ENCODE results near the gene CD37. TPM values are rescaled to one million over a fixed set of nuclear protein-coding genes. Genes with fewer than 3 reads are reported as not detected.

The CD37 gene
- total and polyA plus RNA-seq, 11 donors = 1.4 to 45.2 (median 3.9) TPM

DNA sequence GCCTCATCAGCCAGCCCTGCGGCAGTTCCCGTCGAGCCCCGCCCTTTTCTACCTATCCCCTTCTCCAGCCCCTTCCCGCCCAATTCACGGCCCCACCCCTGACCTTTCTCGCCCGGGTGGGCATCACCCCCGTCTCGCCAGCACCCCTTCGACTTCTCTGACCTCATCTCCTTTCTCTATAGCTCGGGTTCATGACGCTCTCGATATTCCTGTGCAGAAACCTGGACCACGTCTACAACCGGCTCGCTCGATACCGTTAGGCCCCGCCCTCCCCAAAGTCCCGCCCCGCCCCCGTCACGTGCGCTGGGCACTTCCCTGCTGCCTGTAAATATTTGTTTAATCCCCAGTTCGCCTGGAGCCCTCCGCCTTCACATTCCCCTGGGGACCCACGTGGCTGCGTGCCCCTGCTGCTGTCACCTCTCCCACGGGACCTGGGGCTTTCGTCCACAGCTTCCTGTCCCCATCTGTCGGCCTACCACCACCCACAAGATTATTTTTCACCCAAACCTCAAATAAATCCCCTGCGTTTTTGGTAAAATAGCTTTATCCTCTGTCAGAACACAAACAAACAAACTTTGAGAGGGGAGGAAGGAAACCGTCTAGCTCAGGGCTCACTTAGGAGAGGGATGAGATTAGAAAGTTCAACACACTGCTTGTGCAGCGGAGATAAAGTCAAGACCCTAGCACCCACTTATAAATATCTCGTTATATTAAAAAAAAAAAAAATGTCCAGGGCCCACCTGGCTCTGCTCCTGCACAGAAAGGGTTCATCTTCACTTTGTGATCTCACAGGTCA lies 5.1 kb downstream of the CD37 start:
- H3K9me3 ChIP-seq = no peaks in the 10 kb centered on the region
- peak; percentile 75 to 85 (median 82) for DNase-seq
- no peaks in the 10 kb centered on the region for H3K27me3 ChIP-seq
- peaks cover 0 to 44% (median 21%) of the 10 kb centered on the region in 12 donors for H3K4me1 ChIP-seq
- 22 to 39% (median 32%) methylated on average over 36 of the region's 36 CpGs for WGBS, 4 donors
- H3K4me3 ChIP-seq = peak overlapping the region in 11 of 12 donors; percentile 14 to 60 (median 51)
- intact Hi-C loops (cut with DNase I) = no loop called here
- peaks cover 0 to 58% (median 43%) of the 10 kb centered on the region in 9 donors for H3K36me3 ChIP-seq
- peak overlapping the region; percentile 33 to 89 (median 78) for H3K27ac ChIP-seq
- peak; percentile 5 to 32 (median 22) for ATAC-seq
- TF ChIP-seq, protein P1, sequence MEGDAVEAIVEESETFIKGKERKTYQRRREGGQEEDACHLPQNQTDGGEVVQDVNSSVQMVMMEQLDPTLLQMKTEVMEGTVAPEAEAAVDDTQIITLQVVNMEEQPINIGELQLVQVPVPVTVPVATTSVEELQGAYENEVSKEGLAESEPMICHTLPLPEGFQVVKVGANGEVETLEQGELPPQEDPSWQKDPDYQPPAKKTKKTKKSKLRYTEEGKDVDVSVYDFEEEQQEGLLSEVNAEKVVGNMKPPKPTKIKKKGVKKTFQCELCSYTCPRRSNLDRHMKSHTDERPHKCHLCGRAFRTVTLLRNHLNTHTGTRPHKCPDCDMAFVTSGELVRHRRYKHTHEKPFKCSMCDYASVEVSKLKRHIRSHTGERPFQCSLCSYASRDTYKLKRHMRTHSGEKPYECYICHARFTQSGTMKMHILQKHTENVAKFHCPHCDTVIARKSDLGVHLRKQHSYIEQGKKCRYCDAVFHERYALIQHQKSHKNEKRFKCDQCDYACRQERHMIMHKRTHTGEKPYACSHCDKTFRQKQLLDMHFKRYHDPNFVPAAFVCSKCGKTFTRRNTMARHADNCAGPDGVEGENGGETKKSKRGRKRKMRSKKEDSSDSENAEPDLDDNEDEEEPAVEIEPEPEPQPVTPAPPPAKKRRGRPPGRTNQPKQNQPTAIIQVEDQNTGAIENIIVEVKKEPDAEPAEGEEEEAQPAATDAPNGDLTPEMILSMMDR (IDR thresholded peaks at IDR 0.05) = no peak
- TF ChIP-seq POLR2A (IDR thresholded peaks at IDR 0.05) = no peak

DNA sequence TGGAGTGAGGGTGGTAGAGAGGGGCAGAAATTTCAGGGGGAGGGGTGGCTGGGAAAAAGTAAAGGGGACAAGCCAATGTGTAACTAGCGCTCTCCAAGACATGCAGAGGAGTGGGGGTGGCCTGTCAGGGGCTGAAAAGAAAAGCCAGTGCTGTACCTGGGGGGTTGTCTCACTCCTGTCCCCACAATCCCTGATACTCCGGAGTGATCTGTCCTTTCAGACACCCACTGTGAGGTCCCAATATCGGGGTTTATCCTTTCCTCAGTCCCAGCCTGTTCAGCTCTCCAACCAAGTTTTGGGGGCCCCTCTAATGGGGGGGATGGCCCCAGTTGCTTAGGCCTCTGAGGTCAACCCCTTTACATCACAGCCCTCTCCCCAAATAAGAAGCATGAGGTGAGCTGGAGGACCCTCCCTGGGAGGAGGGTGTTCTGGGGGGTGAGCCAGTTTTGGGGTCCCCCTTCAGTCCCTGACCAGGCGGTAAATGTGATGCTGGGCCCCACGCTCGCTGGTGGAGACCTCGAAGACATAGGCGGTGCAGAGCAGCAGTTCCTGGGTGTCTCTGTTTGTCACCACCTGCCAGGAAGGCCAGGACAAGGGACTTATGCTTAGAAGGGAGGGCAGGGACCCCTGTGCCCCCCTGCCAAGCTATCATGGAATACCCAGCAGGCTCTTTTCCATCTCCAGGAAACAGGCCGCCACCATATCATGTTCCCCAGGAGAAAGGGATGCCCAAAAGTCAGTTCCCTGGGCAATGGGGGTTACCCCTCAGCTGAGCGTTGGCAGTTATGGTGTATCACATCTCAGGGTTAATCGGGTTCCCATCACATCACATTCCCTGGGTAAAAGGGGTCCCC lies 5.9 kb downstream of the CD37 start:
- Histone ChIP-seq H3K36me3 (peaks cover 0 to 63% (median 51%) of the 10 kb centered on the region in 9 donors), H3K9me3 (no peaks in the 10 kb centered on the region), H3K4me1 (peaks cover 0 to 40% (median 21%) of the 10 kb centered on the region in 12 donors), H3K27ac (peak overlapping the region in 10 of 12 donors; percentile 3 to 89 (median 74)), H3K4me3 (no peak overlapping the region), H3K27me3 (no peaks in the 10 kb centered on the region)
- WGBS, 4 donors = 87 to 94% (median 92%) methylated on average over 6 to 11 of the region's 11 CpGs
- ATAC-seq = no peak
- intact Hi-C loops (cut with DNase I) = no loop called here
- no peak for TF ChIP-seq POLR2A (IDR thresholded peaks at IDR 0.05)
- TF ChIP-seq, protein P1 (IDR thresholded peaks at IDR 0.05) = no peak
- DNase-seq = no peak

DNA sequence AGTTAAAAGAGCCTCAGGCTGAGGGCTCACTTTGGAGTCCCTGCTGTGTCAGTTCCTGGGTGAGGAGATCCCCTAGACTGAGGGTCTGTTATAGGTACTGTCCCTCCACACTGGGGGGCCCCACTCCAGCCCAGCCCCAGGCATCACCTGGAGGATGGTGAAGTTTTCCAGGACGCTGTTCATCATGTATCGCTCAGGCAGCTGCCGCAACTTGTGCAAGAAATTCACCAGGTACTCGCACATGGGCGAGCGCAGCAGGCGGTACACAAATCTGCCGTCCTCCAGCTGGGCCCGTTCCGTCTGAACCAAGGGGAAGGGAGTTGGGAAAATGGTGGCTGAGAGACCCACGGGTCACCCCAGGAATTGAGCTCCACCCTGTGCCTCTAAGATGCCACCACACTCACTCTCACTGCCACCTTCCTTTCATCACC lies 7.1 kb downstream of the CD37 start:
- DNase-seq = no peak
- H3K36me3 ChIP-seq = peaks cover 0 to 70% (median 63%) of the 10 kb centered on the region in 9 donors
- 92 to 97% (median 94%) methylated on average over 11 of the region's 11 CpGs for WGBS, 4 donors

More for the DNA sequence above, 7.1 kb downstream of the CD37 start:
- intact Hi-C loops (cut with DNase I) = no loop called here
- Histone ChIP-seq H3K4me1 (peaks cover 0 to 29% (median 21%) of the 10 kb centered on the region in 12 donors), H3K27me3 (no peaks in the 10 kb centered on the region), H3K9me3 (no peaks in the 10 kb centered on the region), H3K27ac (no peak overlapping the region), H3K4me3 (no peak overlapping the region)
- no peak for ATAC-seq
- TF ChIP-seq POLR2A (IDR thresholded peaks at IDR 0.05) = no peak
- TF ChIP-seq, protein P1 (IDR thresholded peaks at IDR 0.05) = no peak
